ENCODE data around the gene PIGL.

Gene PIGL

DNA sequence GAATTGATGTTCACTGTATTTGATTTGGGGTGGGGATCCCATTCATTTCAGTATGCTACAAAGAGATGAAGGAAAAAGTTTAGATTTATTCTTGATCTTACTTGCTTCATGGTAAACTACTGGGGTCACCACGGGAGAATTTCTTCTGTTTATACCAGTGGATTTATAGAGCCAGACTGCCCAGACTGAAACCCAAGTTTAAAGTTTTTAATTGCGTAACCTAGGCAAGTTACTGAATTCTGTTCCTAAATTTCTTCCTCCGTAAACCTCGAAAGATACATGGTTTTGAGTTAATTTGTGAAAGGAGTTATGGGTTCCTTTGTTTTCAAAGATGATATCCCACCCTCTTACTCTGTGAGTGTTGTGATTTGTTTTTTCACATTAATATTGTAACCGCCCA is 26.4 kb downstream of the PIGL start:
- DNase-seq (ENCODE audit: low read depth in 1 of 2, low spot score in 1 of 2) = no peak
- Histone ChIP-seq H3K4me3 (replicated peaks; ENCODE audit: insufficient read depth, low read length) (no peak overlapping the region), H3K27me3 (ENCODE audit: insufficient read depth, poor library complexity, severe bottlenecking) (no peaks in the 10 kb centered on the region), H3K27ac (replicated peaks) (no peak overlapping the region)
- TF ChIP-seq GABPA (IDR thresholded peaks at IDR 0.05; ENCODE audit: low read depth) (no peak), SPI1 (IDR thresholded peaks at IDR 0.05; ENCODE audit: borderline replicate concordance, low read depth) (no peak), POLR2AphosphoS5 (IDR thresholded peaks at IDR 0.05; ENCODE audit: low read depth) (no peak)
- TF ChIP-seq, protein P1, sequence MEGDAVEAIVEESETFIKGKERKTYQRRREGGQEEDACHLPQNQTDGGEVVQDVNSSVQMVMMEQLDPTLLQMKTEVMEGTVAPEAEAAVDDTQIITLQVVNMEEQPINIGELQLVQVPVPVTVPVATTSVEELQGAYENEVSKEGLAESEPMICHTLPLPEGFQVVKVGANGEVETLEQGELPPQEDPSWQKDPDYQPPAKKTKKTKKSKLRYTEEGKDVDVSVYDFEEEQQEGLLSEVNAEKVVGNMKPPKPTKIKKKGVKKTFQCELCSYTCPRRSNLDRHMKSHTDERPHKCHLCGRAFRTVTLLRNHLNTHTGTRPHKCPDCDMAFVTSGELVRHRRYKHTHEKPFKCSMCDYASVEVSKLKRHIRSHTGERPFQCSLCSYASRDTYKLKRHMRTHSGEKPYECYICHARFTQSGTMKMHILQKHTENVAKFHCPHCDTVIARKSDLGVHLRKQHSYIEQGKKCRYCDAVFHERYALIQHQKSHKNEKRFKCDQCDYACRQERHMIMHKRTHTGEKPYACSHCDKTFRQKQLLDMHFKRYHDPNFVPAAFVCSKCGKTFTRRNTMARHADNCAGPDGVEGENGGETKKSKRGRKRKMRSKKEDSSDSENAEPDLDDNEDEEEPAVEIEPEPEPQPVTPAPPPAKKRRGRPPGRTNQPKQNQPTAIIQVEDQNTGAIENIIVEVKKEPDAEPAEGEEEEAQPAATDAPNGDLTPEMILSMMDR (IDR thresholded peaks at IDR 0.05; ENCODE audit: insufficient read depth, low read length) = no peak
- TF ChIP-seq, protein P2, sequence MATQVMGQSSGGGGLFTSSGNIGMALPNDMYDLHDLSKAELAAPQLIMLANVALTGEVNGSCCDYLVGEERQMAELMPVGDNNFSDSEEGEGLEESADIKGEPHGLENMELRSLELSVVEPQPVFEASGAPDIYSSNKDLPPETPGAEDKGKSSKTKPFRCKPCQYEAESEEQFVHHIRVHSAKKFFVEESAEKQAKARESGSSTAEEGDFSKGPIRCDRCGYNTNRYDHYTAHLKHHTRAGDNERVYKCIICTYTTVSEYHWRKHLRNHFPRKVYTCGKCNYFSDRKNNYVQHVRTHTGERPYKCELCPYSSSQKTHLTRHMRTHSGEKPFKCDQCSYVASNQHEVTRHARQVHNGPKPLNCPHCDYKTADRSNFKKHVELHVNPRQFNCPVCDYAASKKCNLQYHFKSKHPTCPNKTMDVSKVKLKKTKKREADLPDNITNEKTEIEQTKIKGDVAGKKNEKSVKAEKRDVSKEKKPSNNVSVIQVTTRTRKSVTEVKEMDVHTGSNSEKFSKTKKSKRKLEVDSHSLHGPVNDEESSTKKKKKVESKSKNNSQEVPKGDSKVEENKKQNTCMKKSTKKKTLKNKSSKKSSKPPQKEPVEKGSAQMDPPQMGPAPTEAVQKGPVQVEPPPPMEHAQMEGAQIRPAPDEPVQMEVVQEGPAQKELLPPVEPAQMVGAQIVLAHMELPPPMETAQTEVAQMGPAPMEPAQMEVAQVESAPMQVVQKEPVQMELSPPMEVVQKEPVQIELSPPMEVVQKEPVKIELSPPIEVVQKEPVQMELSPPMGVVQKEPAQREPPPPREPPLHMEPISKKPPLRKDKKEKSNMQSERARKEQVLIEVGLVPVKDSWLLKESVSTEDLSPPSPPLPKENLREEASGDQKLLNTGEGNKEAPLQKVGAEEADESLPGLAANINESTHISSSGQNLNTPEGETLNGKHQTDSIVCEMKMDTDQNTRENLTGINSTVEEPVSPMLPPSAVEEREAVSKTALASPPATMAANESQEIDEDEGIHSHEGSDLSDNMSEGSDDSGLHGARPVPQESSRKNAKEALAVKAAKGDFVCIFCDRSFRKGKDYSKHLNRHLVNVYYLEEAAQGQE (IDR thresholded peaks at IDR 0.05; ENCODE audit: insufficient replicate concordance, low read depth) = no peak

DNA sequence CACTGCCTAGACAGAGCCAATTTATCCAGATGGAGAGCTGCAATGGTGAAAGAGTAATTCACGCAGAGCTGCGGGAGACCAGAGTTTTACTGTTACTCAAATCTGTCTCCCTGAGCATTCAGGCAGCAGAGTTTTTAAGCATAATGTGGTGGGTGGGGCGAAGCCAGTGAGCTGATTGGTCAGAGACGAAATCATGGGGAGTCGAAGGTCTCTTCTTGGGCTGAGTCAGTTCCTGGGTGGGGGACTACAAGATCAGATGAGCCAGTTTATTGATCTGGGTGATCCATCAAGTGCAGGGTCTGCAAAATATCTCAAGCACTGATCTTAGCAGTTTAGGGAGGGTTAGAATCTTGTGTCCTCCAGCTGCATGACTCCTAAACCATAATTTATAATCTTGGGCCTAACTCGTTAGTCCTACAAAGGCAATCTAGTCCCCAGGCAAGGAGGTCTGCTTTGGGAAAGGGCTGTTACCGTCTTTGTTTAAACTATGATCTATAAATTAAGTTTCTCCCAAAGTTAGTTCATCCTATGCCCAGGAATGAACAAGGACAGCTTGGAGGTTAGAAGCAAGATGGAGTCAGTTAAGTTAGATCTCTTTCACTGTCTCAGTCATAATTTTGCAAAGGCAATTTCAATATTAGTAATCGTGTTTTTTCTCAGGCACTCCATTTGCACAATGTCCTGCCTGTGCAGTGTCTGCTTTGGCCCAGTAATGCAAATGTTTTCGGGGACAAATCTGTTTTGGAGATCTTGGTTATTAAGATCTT is 27.0 kb downstream of the PIGL start:
- TF ChIP-seq, protein P2 (IDR thresholded peaks at IDR 0.05; ENCODE audit: insufficient replicate concordance, low read depth) = no peak
- no peak for TF ChIP-seq GABPA (IDR thresholded peaks at IDR 0.05; ENCODE audit: low read depth)
- TF ChIP-seq, protein P1 (IDR thresholded peaks at IDR 0.05; ENCODE audit: insufficient read depth, low read length) = no peak
- TF ChIP-seq POLR2AphosphoS5 (IDR thresholded peaks at IDR 0.05; ENCODE audit: low read depth) = no peak
- TF ChIP-seq SPI1 (IDR thresholded peaks at IDR 0.05; ENCODE audit: borderline replicate concordance, low read depth) = no peak
- DNase-seq (ENCODE audit: low read depth in 1 of 2, low spot score in 1 of 2) = no peak
- no peak overlapping the region for H3K4me3 ChIP-seq (replicated peaks; ENCODE audit: insufficient read depth, low read length)
- no peak overlapping the region for H3K27ac ChIP-seq (replicated peaks)
- H3K27me3 ChIP-seq (ENCODE audit: insufficient read depth, poor library complexity, severe bottlenecking) = no peaks in the 10 kb centered on the region

DNA sequence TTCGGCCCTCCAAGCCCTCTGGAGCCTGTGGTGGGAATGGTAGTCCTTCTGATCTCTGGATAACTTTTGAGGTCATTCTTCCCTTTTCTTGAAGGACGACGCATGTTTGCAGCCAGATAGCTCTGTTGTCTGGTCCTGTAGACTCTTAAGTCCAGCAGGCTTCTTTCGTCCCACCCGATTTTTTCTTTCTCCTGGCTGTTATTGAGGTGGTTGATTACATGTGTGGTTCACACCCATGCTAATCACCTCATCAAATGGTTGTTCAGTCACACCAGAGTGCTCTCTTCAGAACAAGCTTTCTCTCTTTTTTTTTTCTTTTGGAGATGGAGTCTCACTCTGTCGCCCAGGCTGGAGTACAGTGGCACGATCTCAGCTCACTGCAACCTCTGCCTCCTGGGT is 30.6 kb downstream of the PIGL start:
- TF ChIP-seq, protein P1 (IDR thresholded peaks at IDR 0.05; ENCODE audit: insufficient read depth, low read length) = no peak
- TF ChIP-seq SPI1 (IDR thresholded peaks at IDR 0.05; ENCODE audit: borderline replicate concordance, low read depth) = no peak
- TF ChIP-seq, protein P2 (IDR thresholded peaks at IDR 0.05; ENCODE audit: insufficient replicate concordance, low read depth) = no peak
- TF ChIP-seq POLR2AphosphoS5 (IDR thresholded peaks at IDR 0.05; ENCODE audit: low read depth) = no peak
- no peak for TF ChIP-seq GABPA (IDR thresholded peaks at IDR 0.05; ENCODE audit: low read depth)
- no peaks in the 10 kb centered on the region for H3K27me3 ChIP-seq (ENCODE audit: insufficient read depth, poor library complexity, severe bottlenecking)
- H3K27ac ChIP-seq (replicated peaks) = no peak overlapping the region
- no peak overlapping the region for H3K4me3 ChIP-seq (replicated peaks; ENCODE audit: insufficient read depth, low read length)
- DNase-seq (ENCODE audit: low read depth in 1 of 2, low spot score in 1 of 2) = no peak

Measured in HL-60 (cell line).